Cerebellar cortex (tissue), 1 donor: ENCODE measurements around the gene PNP.
A peak's percentile ranks its signal among the peaks of the same experiment; 100 is the strongest.
"Not testable (repeated sequence)": the region's sequence is repeated elsewhere in the genome, so short reads cannot be mapped to it uniquely, and the experiment has no call there.

Experiments used
- DNase-seq: peaks from one replicate; pipeline ENCODE4 v3.0.0-alpha.2; 2015; ENCODE audit warnings: low spot score

The PNP gene

GRCh38 chr14:20469242-20469889 lies at the start of gene PNP:
TSS of gene PNP (plus strand) at chr14:20469406. CDS start at chr14:20469525, 119 bp downstream.
- peak; percentile 94 for DNase-seq

- no peak for DNase-seq
Measured at GRCh38 chr14:20419419-20419818, 49.8 kb upstream of the PNP start.

GRCh38 chr14:20421267-20421666 lies 47.9 kb upstream of the PNP start:
- DNase-seq = no peak

GRCh38 chr14:20422886-20423285 lies 46.3 kb upstream of the PNP start:
- DNase-seq = no peak

GRCh38 chr14:20424851-20425250 lies 44.4 kb upstream of the PNP start:
- no peak for DNase-seq

- DNase-seq = no peak
Measured at GRCh38 chr14:20427231-20428009, 41.8 kb upstream of the PNP start.

- DNase-seq = no peak
Measured at GRCh38 chr14:20428010-20428365, 41.2 kb upstream of the PNP start.

- peak; percentile 30 for DNase-seq
Measured at GRCh38 chr14:20428802-20429201, 40.4 kb upstream of the PNP start.

- DNase-seq = peak; percentile 97
Measured at GRCh38 chr14:20429801-20430669, 39.2 kb upstream of the PNP start.

GRCh38 chr14:20434701-20435581 lies 34.3 kb upstream of the PNP start:
- DNase-seq = peak; percentile 97

- no peak for DNase-seq
Measured at GRCh38 chr14:20435582-20436362, 33.4 kb upstream of the PNP start, which contains the start of gene KLHL33. TSS of gene KLHL33 (minus strand) at chr14:20436166. CDS start at chr14:20435811, 355 bp downstream.

GRCh38 chr14:20436363-20436755 lies 32.8 kb upstream of the PNP start:
- no peak for DNase-seq

GRCh38 chr14:20438664-20439063 lies 30.5 kb upstream of the PNP start:
- DNase-seq = no peak

- DNase-seq = no peak
Measured at GRCh38 chr14:20440465-20440864, 28.7 kb upstream of the PNP start.

GRCh38 chr14:20440882-20441281 lies 28.3 kb upstream of the PNP start:
- no peak for DNase-seq

GRCh38 chr14:20441461-20441860 lies 27.7 kb upstream of the PNP start:
- DNase-seq = no peak

- not testable (repeated sequence) for DNase-seq
Measured at GRCh38 chr14:20443650-20444049, 25.6 kb upstream of the PNP start.

- DNase-seq = no peak
Measured at GRCh38 chr14:20446889-20447288, 22.3 kb upstream of the PNP start.

GRCh38 chr14:20452831-20453230 lies 16.4 kb upstream of the PNP start:
- not testable (repeated sequence) for DNase-seq

- peak; percentile 99 for DNase-seq
Measured at GRCh38 chr14:20454516-20455354, 14.5 kb upstream of the PNP start, which contains the start of the genes APEX1 and OSGEP. TSS of gene APEX1 (plus strand) at chr14:20455226. CDS start at chr14:20455646, 420 bp downstream. TSS of gene OSGEP (minus strand) at chr14:20454812. CDS start at chr14:20454683, 129 bp downstream.
